NT2/D1 (cell line): ENCODE measurements around the gene BATF3.

Source experiments
- DNase-seq: peaks from one replicate; pipeline ENCODE4 v3.0.0-alpha.2; 2011; ENCODE audit warnings: low read depth, low spot score
- H3K27me3 ChIP-seq: 2 replicates; pipeline ENCODE4 v1.6.0; 2011; ENCODE audit warnings: mild to moderate bottlenecking; ENCODE audit not compliant: insufficient read length, insufficient read depth
- H3K36me3 ChIP-seq: 2 replicates; pipeline ENCODE4 v1.6.1; 2011; ENCODE audit warnings: mild to moderate bottlenecking, low read length, mixed read lengths; ENCODE audit not compliant: insufficient read depth, insufficient read length
- H3K4me1 ChIP-seq: 2 replicates; pipeline ENCODE4 v1.5.1; 2011; ENCODE audit not compliant: insufficient read depth, insufficient read length
- H3K4me3 ChIP-seq: 2 replicates; pipeline ENCODE4 v1.5.1; 2011; ENCODE audit warnings: low read depth; ENCODE audit not compliant: insufficient read length
- H3K9ac ChIP-seq: 2 replicates; pipeline ENCODE4 v1.6.0; 2011; ENCODE audit warnings: low read depth; ENCODE audit not compliant: insufficient read length
- H3K9me3 ChIP-seq: 2 replicates; pipeline ENCODE4 v1.5.1; 2011; ENCODE audit warnings: mild to moderate bottlenecking, low read length; ENCODE audit not compliant: insufficient read depth
- SUZ12 ChIP-seq: IDR thresholded peaks from 2 replicates; pipeline ENCODE4 v1.6.1; 2011; ENCODE audit not compliant: insufficient read length, insufficient read depth; ENCODE audit errors: extremely low read depth
- YY1 ChIP-seq: IDR thresholded peaks from 2 replicates; pipeline ENCODE4 v1.6.1; 2011; ENCODE audit not compliant: insufficient read length, insufficient read depth
- ZNF274 ChIP-seq: IDR thresholded peaks from 2 replicates; pipeline ENCODE4 v1.6.1; 2011; ENCODE audit warnings: mild to moderate bottlenecking, low read depth, low read length

The BATF3 gene

DNA sequence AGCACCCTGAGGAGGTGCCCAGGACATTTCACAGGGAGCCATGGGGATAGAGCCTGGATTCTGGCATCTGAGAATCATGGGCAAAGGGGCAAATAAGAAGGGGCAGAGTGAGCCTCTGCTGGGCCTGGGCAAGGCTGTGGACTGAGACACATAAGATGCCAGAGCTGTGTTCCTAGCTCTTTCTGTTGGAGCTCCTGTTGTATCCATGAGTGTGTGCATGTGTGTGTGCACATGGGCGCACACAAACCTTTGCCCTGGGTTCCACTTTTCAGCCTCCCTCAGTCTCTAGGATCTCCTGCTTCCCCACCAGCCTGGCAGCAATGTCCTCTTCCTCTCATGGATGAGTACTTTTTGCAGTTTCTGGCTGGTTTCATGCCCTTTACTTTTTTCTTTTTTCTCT, 47.0 kb downstream of the BATF3 start:
- Histone ChIP-seq H3K4me3 (no peak overlapping the region), H3K36me3 (no peaks in the 10 kb centered on the region), H3K9ac (no peak overlapping the region), H3K27me3 (no peaks in the 10 kb centered on the region), H3K4me1 (peaks cover 9% of the 10 kb centered on the region), H3K9me3 (peaks cover 5% of the 10 kb centered on the region; the same call in 1 of the 2 replicates)
- TF ChIP-seq SUZ12 (no peak), ZNF274 (no peak), YY1 (no peak)
- no peak for DNase-seq

DNA sequence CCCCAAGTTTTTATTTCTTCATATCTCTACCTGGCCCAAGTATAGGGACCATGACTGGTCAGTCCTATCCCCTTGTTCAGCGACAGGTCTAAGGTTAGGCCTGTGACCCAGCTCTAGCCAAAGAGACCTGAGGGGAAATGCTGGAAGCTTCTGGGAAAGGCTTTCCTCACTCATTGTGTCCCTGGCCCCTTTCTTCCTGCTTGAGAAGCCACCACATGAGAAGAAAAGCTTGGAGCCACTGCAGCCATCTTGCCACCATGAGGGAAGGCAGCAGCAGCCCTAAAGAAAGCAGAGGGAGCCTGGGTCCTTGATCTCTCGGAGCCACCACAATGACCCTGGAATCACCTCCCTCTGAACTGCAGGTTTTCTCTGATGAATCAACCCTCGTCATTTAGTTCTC, 47.7 kb downstream of the BATF3 start:
- Histone ChIP-seq H3K4me3 (no peak overlapping the region), H3K9ac (no peak overlapping the region), H3K27me3 (no peaks in the 10 kb centered on the region), H3K4me1 (peaks cover 9% of the 10 kb centered on the region), H3K36me3 (no peaks in the 10 kb centered on the region), H3K9me3 (no peaks in the 10 kb centered on the region)
- TF ChIP-seq SUZ12 (no peak), ZNF274 (no peak), YY1 (no peak)
- DNase-seq = no peak

DNA sequence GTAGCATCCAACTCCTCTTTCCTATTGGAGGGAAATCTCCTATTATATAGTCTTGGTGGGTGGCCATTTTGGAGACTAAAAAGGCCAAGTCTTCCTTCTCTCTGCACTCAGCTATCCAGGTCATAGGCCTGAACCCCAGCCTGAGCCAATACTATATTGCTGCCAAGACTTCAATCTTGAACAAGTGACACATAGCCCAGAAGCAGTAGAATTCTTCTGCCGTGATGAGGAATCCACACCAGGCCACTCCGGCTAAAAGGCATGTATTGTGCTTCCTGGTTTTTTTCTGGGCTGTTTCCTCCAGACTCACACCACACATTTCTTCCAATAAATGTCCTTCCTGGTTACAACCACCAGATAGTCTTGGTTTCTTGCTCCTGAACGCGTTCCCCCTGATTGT, 48.1 kb downstream of the BATF3 start:
- no peaks in the 10 kb centered on the region for H3K27me3 ChIP-seq
- H3K4me1 ChIP-seq = peaks cover 8% of the 10 kb centered on the region
- no peaks in the 10 kb centered on the region for H3K9me3 ChIP-seq
- no peak for DNase-seq
- H3K36me3 ChIP-seq = no peaks in the 10 kb centered on the region
- no peak overlapping the region for H3K4me3 ChIP-seq
- TF ChIP-seq ZNF274 (no peak), YY1 (no peak), SUZ12 (no peak)
- no peak overlapping the region for H3K9ac ChIP-seq

DNA sequence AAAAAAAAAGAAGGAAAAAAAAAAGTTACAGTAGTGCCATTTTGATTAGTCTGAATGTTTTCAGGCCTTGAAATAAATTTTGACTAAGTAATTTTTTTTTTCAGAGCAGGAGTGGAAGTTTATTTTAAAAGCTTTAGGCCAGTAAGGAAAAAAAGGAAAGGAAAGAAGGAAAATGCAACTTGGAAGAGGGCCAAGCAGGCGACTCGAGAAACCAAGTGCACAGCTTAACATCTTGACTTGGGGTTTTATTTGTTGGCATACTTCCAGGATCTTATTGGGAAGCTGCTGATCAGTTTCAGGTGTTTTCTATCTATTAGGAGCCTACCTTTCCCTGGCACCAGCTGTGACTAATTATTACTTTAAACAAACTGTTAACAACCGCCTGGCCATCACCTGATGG, 49.4 kb downstream of the BATF3 start:
- Histone ChIP-seq H3K9ac (no peak overlapping the region), H3K27me3 (no peaks in the 10 kb centered on the region), H3K36me3 (no peaks in the 10 kb centered on the region), H3K4me3 (no peak overlapping the region), H3K4me1 (no peaks in the 10 kb centered on the region), H3K9me3 (no peaks in the 10 kb centered on the region)
- TF ChIP-seq YY1 (no peak), SUZ12 (no peak), ZNF274 (no peak)
- no peak for DNase-seq

DNA sequence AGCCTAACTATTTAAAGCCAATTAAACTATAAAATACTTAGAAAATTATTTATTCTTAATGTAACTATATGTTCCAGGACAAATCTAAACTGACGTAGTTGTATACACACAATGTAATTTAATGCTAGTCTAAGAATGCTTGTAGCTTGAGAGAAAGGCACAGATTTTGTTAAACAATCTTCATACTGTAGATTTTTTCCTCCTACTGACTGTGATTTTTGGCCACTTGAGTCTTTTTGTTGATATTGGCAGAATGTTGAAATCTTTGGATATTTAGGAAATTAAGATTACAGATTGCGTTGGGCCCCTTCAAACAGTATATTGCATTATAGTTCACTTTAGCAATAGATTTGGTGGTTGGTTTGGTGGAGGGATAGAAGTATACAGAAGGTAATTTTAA, 50.6 kb downstream of the BATF3 start:
- no peak overlapping the region for H3K4me3 ChIP-seq
- H3K27me3 ChIP-seq = no peaks in the 10 kb centered on the region
- H3K9me3 ChIP-seq = peaks cover 11% of the 10 kb centered on the region; the same call in 1 of the 2 replicates
- no peak for DNase-seq
- H3K4me1 ChIP-seq = no peaks in the 10 kb centered on the region
- H3K9ac ChIP-seq = no peak overlapping the region
- no peaks in the 10 kb centered on the region for H3K36me3 ChIP-seq
- TF ChIP-seq YY1 (no peak), ZNF274 (no peak), SUZ12 (no peak)

DNA sequence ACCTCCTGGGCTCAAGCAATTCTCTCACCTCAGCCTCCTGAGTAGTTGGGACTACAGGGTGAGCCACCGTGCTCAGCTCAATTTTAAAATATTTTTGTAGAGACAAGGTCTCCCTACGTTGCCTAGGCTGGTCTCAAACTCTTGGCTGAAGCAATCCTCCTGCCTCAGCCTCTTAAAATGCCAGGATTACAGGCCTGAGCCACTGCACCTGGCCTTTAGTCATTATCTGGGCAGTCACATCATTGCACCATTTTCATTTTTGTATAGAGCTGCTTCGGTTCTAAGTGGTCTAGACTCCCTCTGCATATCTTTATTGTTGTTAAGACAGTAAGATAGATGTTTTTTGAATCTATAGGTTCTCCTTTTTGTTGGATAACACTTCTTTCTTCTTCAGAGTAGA, 51.2 kb downstream of the BATF3 start:
- Histone ChIP-seq H3K9ac (no peak overlapping the region), H3K9me3 (peaks cover 11% of the 10 kb centered on the region; the same call in 1 of the 2 replicates), H3K36me3 (no peaks in the 10 kb centered on the region), H3K4me3 (no peak overlapping the region), H3K27me3 (no peaks in the 10 kb centered on the region), H3K4me1 (no peaks in the 10 kb centered on the region)
- no peak for DNase-seq
- no peak for TF ChIP-seq YY1
- TF ChIP-seq SUZ12 = no peak
- TF ChIP-seq ZNF274 = no peak

DNA sequence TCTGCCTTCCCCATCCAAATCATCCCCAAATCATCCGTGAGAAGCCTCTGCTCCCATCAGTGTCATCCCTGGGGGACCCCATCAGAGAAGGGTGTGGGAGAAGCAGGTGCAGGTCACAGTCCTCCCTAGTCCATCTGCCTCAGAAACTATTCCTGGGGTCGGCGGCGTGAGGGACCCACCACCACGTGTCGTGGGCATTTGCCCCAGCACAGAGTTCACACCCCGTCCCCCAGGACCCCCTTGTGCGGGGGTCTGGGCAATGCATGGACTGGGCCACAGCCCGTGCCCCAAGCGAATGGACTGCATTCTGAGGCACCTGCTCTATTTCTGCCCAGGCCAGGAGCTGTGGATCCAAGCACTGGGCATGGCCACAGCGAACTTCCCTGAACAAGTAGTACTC, 52.6 kb downstream of the BATF3 start:
- no peak for DNase-seq
- TF ChIP-seq ZNF274 (no peak), YY1 (no peak), SUZ12 (no peak)
- H3K9me3 ChIP-seq = peaks cover 11% of the 10 kb centered on the region; the same call in 1 of the 2 replicates
- no peak overlapping the region for H3K9ac ChIP-seq
- H3K4me1 ChIP-seq = no peaks in the 10 kb centered on the region
- no peaks in the 10 kb centered on the region for H3K36me3 ChIP-seq
- H3K4me3 ChIP-seq = no peak overlapping the region
- H3K27me3 ChIP-seq = no peaks in the 10 kb centered on the region
